GM13977 (cell line): Measurements from ENCODE around the gene GABARAP.

Experiments used
- DNase-seq: peaks from one replicate; pipeline ENCODE4 v3.0.0; 2012; ENCODE audit warnings: low spot score
- CTCF ChIP-seq: IDR thresholded peaks from 2 replicates; pipeline ENCODE4 v1.5.1; 2012; ENCODE audit warnings: mild to moderate bottlenecking, control low read depth; ENCODE audit not compliant: insufficient read depth; ENCODE audit errors: extremely low read depth, missing control alignments
- in situ Hi-C: fragments of 300-500 bp; cut with MboI; formaldehyde crosslinking; loops from one replicate; pipeline ENCODE4 v1.12.0; 2022; ENCODE audit warnings: low sequenced_read_pairs, low pct_unique_long_range_greater_than_20kb, mixed read lengths, inconsistent platforms; ENCODE audit not compliant: unreplicated experiment

GABARAP gene

GRCh38 chr17:7222093-7222971 is 19.9 kb downstream of the GABARAP start:
- in situ Hi-C loops: no loop called here
- no peak for TF ChIP-seq CTCF

GRCh38 chr17:7221278-7222092 is 20.8 kb downstream of the GABARAP start:
- in situ Hi-C loops: no loop called here
- TF ChIP-seq CTCF: no peak
- DNase-seq: no peak

More at GRCh38 chr17:7222093-7222971, 19.9 kb downstream of the GABARAP start:
- no peak for DNase-seq

GRCh38 chr17:7220593-7221277 is 21.5 kb downstream of the GABARAP start:
- in situ Hi-C loops: no loop called here
- peak; percentile 79 for DNase-seq

GRCh38 chr17:7219812-7220592 is 22.2 kb downstream of the GABARAP start, which contains the start of the genes ACADVL and DLG4:
Gene ACADVL, plus strand, starts transcription at chr17:7219938. Its CDS starts 47 bp downstream, at chr17:7219985.
Gene DLG4, minus strand, starts transcription at chr17:7219836.
- DNase-seq: peak; percentile 94
- no peak for TF ChIP-seq CTCF
- in situ Hi-C loops: no loop called here

More at GRCh38 chr17:7220593-7221277, 21.5 kb downstream of the GABARAP start:
- TF ChIP-seq CTCF: peak; percentile 64

GRCh38 chr17:7219229-7219811 is 22.9 kb downstream of the GABARAP start:
- in situ Hi-C loops: no loop called here
- DNase-seq: no peak
- TF ChIP-seq CTCF: no peak
